Ovary (tissue), 3 donors: ENCODE data around the gene CRLF1.

ENCODE experiments used
- CTCF ChIP-seq, 3 donors: fragments of 450-650 bp in 2 of 3; fragments of 200-600 bp in 1 of 3; IDR thresholded peaks; one replicate each; pipeline versions ENCODE4 v1.5.1 to v1.8.0; 2016 to 2022; ENCODE audit warnings: antibody characterized with exemption in 3 of 3, mild to moderate bottlenecking in 1 of 3
- POLR2A ChIP-seq: fragments of 450-650 bp; IDR thresholded peaks from one replicate; pipeline ENCODE4 v1.6.1; 2017; ENCODE audit warnings: antibody characterized with exemption, mild to moderate bottlenecking, moderate library complexity
- donor health status: DM: no; HTN: no; CAD: no.

GRCh38 chr19:18648973-18649315, 42.3 kb upstream of the CRLF1 start:
- TF ChIP-seq POLR2A (no peak), CTCF (IDR thresholded peaks at IDR 0.05) (no peak)
